Measurements from ENCODE around the gene RNF215. TPM values are rescaled to one million over a fixed set of nuclear protein-coding genes. Genes with fewer than 3 reads are reported as not detected.

Gene RNF215
- total RNA-seq, 1 donor: 14.0 TPM

DNA sequence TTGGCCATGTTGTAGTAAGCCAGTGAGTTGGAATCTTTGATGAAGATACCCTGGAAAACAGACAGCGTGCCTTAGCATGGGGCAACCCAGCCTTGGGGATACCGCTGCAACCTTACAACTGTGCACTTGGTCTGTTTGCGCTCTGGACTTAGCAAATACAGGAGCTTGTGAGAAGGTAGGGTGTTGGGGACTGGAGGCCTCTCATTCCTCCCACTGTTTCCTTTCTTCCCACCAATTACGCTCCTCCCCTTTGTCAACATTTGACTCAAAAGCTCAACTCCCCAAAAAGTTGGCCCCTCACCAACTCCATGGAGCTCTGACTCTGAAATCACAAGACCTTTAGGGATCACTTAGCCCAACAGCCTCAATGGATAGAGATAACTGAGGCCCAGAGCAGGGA is 52.6 kb downstream of the RNF215 start:
- no peak for DNase-seq (ENCODE audit: low read depth in 2 of 3, low spot score in 2 of 3)

DNA sequence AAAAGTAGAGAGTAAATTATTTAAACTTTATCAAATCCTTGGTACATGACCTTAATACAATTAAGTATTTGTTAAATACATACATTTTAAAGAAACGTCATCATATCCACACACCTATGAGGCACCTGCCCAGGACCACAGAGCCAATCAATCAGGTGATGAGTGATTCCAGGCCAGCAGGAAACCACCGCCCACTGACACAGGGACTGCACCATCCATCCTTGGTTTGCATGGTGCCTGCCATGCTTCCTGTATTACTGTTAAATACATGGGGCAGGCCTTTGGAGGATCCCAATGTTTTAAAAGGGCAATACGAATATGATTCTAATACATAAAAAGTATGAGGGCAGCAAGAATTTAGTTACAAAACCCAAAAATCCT is 53.5 kb downstream of the RNF215 start:
- no peak for DNase-seq (ENCODE audit: low read depth in 2 of 3, low spot score in 2 of 3)

DNA sequence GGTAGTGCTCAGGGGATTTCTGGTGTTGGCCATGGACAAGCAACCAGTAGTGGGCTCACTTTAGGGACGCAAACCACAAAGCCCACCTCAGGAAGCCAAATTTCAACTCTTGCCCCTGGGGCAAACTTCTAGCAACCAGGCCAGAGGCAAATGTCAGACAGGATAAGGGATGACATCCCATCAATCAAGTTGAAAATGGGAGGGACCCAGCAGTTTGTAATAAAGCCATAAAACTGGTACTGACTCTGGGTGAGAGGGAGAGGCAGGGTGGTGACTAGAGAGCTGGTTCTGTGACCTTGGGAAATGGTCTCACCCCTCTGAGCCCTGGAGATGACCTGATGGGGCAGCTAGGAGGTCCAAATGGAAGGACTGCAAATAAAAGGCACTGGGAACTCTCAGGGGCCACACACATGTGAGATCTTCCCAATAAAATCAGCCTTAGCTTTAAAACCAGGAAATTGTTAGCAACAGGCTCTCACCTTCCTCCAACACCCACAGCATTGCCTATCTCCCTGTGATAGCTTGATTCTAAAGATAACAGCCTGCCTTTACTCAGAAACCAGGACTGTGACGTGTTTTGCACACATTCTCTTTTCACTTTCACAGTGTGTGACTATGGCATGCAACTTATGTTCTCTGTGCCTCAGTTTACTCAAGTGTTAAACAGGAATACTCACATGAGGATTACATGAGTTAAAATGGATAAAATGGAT is 54.1 kb downstream of the RNF215 start:
- DNase-seq (ENCODE audit: low read depth in 2 of 3, low spot score in 2 of 3): no peak

DNA sequence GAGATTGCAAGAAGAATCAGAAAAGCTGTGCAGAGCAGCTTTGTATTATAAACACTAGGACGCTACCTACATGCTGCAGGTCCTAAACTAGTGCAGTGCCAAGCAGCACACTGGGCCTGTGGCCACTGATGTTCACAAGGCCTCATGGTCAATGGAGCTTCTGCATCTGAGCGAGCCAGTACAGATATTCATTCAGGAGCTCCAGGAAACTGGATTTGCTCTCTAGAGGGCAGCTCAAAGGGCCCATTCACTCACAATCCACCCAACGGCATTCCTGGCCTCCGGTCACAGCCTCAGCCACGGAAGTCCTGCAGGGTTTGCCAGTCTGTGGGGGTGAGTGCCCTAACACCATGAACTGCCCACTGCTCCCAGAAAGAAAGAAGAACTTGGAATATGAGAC is 54.7 kb downstream of the RNF215 start:
- DNase-seq (ENCODE audit: low read depth in 2 of 3, low spot score in 2 of 3): no peak

Small RNA genes within 50 kb of the gene (small RNA-seq; reads per million reads assigned to genes)
- gene AC004832.3: not detected
- gene RNU6-564P: not detected

Other genes starting within 250 kb of the RNF215 start
- gene LIF, start 140.7 kb downstream of the RNF215 start, total RNA-seq: 0.54 TPM
- 88.9 TPM for gene OSM, start 120.6 kb downstream of the RNF215 start, total RNA-seq
- 20.7 TPM for gene CASTOR1, start 97.9 kb downstream of the RNF215 start, total RNA-seq
- gene TBC1D10A, start 60.5 kb downstream of the RNF215 start, total RNA-seq: 23.4 TPM
- 125 TPM for gene SF3A1, start 30.5 kb downstream of the RNF215 start, total RNA-seq
- gene CCDC157, start 30.4 kb downstream of the RNF215 start, total RNA-seq: 5.9 TPM
- gene SEC14L2, start 9.6 kb upstream of the RNF215 start, total RNA-seq: 3.2 TPM
- gene MTFP1, start 38.4 kb upstream of the RNF215 start, total RNA-seq: 21.3 TPM
- gene SEC14L3, start 84.6 kb upstream of the RNF215 start, total RNA-seq: not detected
- under 0.01 TPM for gene SEC14L4, start 118.3 kb upstream of the RNF215 start, total RNA-seq
- gene SEC14L6, start 159.3 kb upstream of the RNF215 start, total RNA-seq: under 0.01 TPM
- 0.27 TPM for gene GAL3ST1, start 187.3 kb upstream of the RNF215 start, total RNA-seq
- 131 TPM for gene PES1, start 204.5 kb upstream of the RNF215 start, total RNA-seq
- 8.1 TPM for gene TCN2, start 219.8 kb upstream of the RNF215 start, total RNA-seq
- gene SLC35E4, start 248.4 kb upstream of the RNF215 start, total RNA-seq: 9.2 TPM